ENCODE measurements around the gene ZNF609.
A peak's percentile ranks its signal among the peaks of the same experiment; 100 is the strongest.

The ZNF609 gene

DNA sequence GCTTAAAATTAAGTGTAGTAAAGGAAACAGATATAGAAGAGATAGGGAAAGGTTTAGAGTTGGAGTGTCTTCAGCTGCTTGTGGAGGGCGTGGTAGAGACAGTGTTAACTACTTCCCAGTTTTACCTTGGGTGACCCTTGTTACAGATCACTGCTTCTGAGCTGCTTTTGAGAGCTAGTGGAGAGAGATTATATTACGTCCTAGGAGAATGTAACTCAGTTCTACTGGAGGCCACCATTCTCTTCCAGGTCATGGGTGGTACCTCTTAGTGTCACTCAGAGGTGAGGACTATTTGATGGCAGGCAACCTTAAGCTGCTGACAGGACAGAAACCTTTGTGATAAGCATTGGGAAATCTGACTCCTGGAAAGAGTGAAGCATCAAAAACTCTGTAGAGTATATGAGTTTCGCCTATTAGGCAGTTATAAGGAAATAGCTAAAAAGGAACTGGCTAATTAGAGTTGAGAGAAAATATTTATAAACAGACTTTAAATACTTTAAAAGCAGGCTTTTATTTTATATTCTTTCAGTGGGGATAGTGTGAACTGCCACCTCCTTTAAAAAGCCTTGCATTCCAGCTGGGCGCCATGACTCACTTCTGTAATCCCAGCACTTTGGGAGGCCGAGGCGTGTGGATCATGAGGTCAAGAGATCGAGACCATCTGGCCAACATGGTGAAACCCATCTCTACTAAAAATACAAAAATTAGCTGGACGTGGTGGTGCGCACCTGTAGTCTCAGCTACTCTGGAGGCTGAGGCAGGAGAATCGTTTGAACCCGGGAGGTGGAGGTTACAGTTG is 106.5 kb downstream of the ZNF609 start:
- Histone ChIP-seq H3K9me3 (ENCODE audit: severe bottlenecking) (no peaks in the 10 kb centered on the region), H3K36me3 (ENCODE audit: low read depth) (peaks cover 5% of the 10 kb centered on the region; the same call in 1 of the 2 replicates), H3K4me1 (ENCODE audit: insufficient read depth, poor library complexity, severe bottlenecking) (peaks cover 7% of the 10 kb centered on the region), H3K27ac (ENCODE audit: poor library complexity, severe bottlenecking) (no peak overlapping the region), H3K4me3 (ENCODE audit: severe bottlenecking) (no peak overlapping the region), H3K27me3 (ENCODE audit: insufficient read depth, poor library complexity, severe bottlenecking) (no peaks in the 10 kb centered on the region)
- TF ChIP-seq, protein P1, sequence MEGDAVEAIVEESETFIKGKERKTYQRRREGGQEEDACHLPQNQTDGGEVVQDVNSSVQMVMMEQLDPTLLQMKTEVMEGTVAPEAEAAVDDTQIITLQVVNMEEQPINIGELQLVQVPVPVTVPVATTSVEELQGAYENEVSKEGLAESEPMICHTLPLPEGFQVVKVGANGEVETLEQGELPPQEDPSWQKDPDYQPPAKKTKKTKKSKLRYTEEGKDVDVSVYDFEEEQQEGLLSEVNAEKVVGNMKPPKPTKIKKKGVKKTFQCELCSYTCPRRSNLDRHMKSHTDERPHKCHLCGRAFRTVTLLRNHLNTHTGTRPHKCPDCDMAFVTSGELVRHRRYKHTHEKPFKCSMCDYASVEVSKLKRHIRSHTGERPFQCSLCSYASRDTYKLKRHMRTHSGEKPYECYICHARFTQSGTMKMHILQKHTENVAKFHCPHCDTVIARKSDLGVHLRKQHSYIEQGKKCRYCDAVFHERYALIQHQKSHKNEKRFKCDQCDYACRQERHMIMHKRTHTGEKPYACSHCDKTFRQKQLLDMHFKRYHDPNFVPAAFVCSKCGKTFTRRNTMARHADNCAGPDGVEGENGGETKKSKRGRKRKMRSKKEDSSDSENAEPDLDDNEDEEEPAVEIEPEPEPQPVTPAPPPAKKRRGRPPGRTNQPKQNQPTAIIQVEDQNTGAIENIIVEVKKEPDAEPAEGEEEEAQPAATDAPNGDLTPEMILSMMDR (IDR thresholded peaks at IDR 0.05; ENCODE audit: poor library complexity, severe bottlenecking): no peak
- ATAC-seq (ENCODE audit: low read depth): peak; percentile 36; the same call in 1 of the 3 replicates
- DNase-seq (ENCODE audit: low spot score): no peak

DNA sequence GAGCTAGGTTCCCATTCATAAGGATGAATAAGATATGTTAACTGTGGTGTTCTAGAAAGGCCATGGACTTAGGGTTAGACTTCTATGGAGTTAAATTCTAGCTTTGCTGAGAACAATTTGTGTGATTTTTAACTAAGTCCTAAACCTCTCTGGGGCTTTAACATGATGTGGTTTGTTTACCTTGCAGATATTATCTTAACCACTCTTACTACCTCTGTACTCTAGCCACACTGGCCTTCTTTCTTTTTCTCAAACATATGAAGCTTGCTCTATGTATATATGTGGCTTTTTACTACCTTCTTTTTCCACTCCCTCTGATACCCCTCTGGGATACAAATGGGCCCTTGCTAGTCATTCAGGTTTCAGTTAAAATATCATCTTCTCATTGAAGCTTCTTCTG is 108.4 kb downstream of the ZNF609 start:
- H3K36me3 ChIP-seq (ENCODE audit: low read depth): no peaks in the 10 kb centered on the region
- TF ChIP-seq, protein P1 (IDR thresholded peaks at IDR 0.05; ENCODE audit: poor library complexity, severe bottlenecking): no peak
- H3K27me3 ChIP-seq (ENCODE audit: insufficient read depth, poor library complexity, severe bottlenecking): no peaks in the 10 kb centered on the region
- H3K4me1 ChIP-seq (ENCODE audit: insufficient read depth, poor library complexity, severe bottlenecking): peaks cover 15% of the 10 kb centered on the region
- no peak overlapping the region for H3K4me3 ChIP-seq (ENCODE audit: severe bottlenecking)
- no peak for ATAC-seq (ENCODE audit: low read depth)
- no peak overlapping the region for H3K27ac ChIP-seq (ENCODE audit: poor library complexity, severe bottlenecking)
- no peak for DNase-seq (ENCODE audit: low spot score)
- no peaks in the 10 kb centered on the region for H3K9me3 ChIP-seq (ENCODE audit: severe bottlenecking)

DNA sequence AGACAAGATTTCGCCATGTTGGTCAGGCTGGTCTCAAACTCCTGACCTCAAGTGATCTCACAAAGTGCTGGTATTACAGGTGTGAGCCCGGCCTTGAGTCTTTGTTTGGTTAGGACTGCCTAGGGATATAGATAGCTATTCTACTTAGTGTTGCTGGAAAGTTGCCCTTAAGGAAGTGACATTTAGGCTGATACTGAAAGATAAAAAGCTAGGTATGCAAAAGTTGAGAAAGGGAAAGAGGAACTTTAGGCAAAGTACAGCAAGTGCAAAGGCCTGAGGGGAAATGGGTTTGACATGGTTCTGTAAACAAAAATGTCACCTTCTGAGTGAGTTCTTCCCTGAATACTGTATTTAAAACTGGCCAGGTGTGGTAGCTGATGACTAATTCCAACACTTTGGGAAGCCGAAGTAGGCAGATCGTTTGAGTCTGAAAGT is 111.5 kb downstream of the ZNF609 start:
- peaks cover 24% of the 10 kb centered on the region for H3K4me1 ChIP-seq (ENCODE audit: insufficient read depth, poor library complexity, severe bottlenecking)
- no peaks in the 10 kb centered on the region for H3K9me3 ChIP-seq (ENCODE audit: severe bottlenecking)
- ATAC-seq (ENCODE audit: low read depth) (peak; percentile 38; the same call in 1 of the 3 replicates), DNase-seq (ENCODE audit: low spot score) (no peak)
- H3K36me3 ChIP-seq (ENCODE audit: low read depth): peaks cover 7% of the 10 kb centered on the region; the same call in 1 of the 2 replicates
- H3K27me3 ChIP-seq (ENCODE audit: insufficient read depth, poor library complexity, severe bottlenecking): no peaks in the 10 kb centered on the region
- TF ChIP-seq, protein P1 (IDR thresholded peaks at IDR 0.05; ENCODE audit: poor library complexity, severe bottlenecking): no peak
- H3K27ac ChIP-seq (ENCODE audit: poor library complexity, severe bottlenecking): peak overlapping the region; percentile 3
- H3K4me3 ChIP-seq (ENCODE audit: severe bottlenecking): no peak overlapping the region

DNA sequence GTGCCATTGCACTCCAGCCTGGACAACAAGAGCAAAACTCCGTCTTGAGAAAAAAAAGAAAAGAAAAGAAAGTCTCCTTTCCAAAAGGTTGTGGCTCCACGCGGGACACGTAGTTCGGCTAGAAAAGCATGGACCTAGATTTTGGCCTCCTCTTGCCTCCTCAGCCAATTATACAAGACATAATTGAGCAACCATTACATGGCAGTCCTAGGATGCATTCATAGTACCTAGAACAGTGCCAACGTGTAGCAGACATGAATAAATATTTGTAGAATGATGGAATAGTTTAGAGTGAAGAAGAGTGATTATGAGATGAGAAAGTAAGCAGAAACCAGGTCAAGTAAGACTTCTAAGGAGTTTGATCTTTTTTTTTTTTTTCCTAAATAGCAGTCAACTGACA is 112.5 kb downstream of the ZNF609 start:
- H3K9me3 ChIP-seq (ENCODE audit: severe bottlenecking): no peaks in the 10 kb centered on the region
- peak overlapping the region; percentile 57 for H3K27ac ChIP-seq (ENCODE audit: poor library complexity, severe bottlenecking)
- TF ChIP-seq, protein P1 (IDR thresholded peaks at IDR 0.05; ENCODE audit: poor library complexity, severe bottlenecking): no peak
- peaks cover 7% of the 10 kb centered on the region; the same call in 1 of the 2 replicates for H3K36me3 ChIP-seq (ENCODE audit: low read depth)
- peaks cover 24% of the 10 kb centered on the region for H3K4me1 ChIP-seq (ENCODE audit: insufficient read depth, poor library complexity, severe bottlenecking)
- H3K4me3 ChIP-seq (ENCODE audit: severe bottlenecking): no peak overlapping the region
- DNase-seq (ENCODE audit: low spot score) (no peak), ATAC-seq (ENCODE audit: low read depth) (no peak)
- no peaks in the 10 kb centered on the region for H3K27me3 ChIP-seq (ENCODE audit: insufficient read depth, poor library complexity, severe bottlenecking)
